K562 (cell line): ENCODE data around the gene CCDC85C. TPM values are rescaled to one million over a fixed set of nuclear protein-coding genes. Genes with fewer than 3 reads are reported as not detected.

Experiments
- E2F8 ChIP-seq: fragments of 450-650 bp; IDR thresholded peaks from 2 replicates; pipeline ENCODE4 v1.7.1; 2018; ENCODE audit warnings: mild to moderate bottlenecking, low read depth; ENCODE audit not compliant: partially characterized antibody
- ETS1 ChIP-seq: conservative IDR thresholded peaks from 2 replicates; pipeline ENCODE4 v1.6.1; 2011; ENCODE audit warnings: low read depth, mild to moderate bottlenecking, low read length; ENCODE audit not compliant: control insufficient read depth
- HES1 ChIP-seq: fragments of 450-650 bp; IDR thresholded peaks from 2 replicates; pipeline ENCODE4 v1.6.1; 2016; ENCODE audit warnings: low read depth, mild to moderate bottlenecking, moderate library complexity
- NCOA6 ChIP-seq: fragments of 450-650 bp; IDR thresholded peaks from 2 replicates; pipeline ENCODE4 v1.6.1; 2017; ENCODE audit warnings: mild to moderate bottlenecking
- PHB2 ChIP-seq: fragments of 450-650 bp; IDR thresholded peaks from 2 replicates; pipeline ENCODE4 v1.6.1; 2017; ENCODE audit warnings: low read depth
- PTBP1 ChIP-seq: fragments of 200-400 bp; formaldehyde crosslinking; IDR thresholded peaks from 2 replicates; pipeline ENCODE4 v1.6.1; 2017; ENCODE audit warnings: low read depth, low read length
- REST ChIP-seq, 2 experiments: fragments of 450-650 bp; formaldehyde crosslinking in 1 of 2; IDR thresholded peaks; 2 replicates each; pipeline versions ENCODE4 v1.4.0 to v1.6.1; 2014 to 2020; ENCODE audit warnings: mild to moderate bottlenecking in 2 of 2, borderline replicate concordance in 1 of 2, low read depth in 1 of 2
- SMC3 ChIP-seq: conservative IDR thresholded peaks from 2 replicates; pipeline ENCODE4 v1.6.1; 2011; ENCODE audit warnings: low read depth, low read length, improper control_type of control experiment; ENCODE audit not compliant: insufficient read depth
- SNAPC5 ChIP-seq: fragments of 250-450 bp; sonication (Bioruptor Pico); IDR thresholded peaks from 2 replicates; pipeline ENCODE4 v1.8.0; 2021; ENCODE audit warnings: moderate library complexity, mild to moderate bottlenecking, inconsistent platforms
- TBL1XR1 ChIP-seq, 2 experiments: IDR thresholded peaks; 2 replicates each; pipeline ENCODE4 v1.6.1; 2012; ENCODE audit warnings: improper control_type of control experiment in 2 of 2, low read length in 2 of 2, mild to moderate bottlenecking in 1 of 2
- ZNF655 ChIP-seq: fragments of 250-450 bp; sonication (Bioruptor Pico); IDR thresholded peaks from 2 replicates; pipeline ENCODE4 v1.5.0; 2021
- polyA plus RNA-seq, 8 experiments: library from polyadenylated mRNA; depleted of rRNA in 4 of 8; stranded (reverse) in 5 of 8; unstranded in 3 of 8; fragments of >200 nt; fragmentation: Nextera tagmentation in 2 of 8; fragmentation: Illumina TruSeq in 1 of 8; extraction: Ambion mirVana in 2 of 8; extraction: Trizol in 1 of 8; gene quantifications; 2 replicates each; pipeline versions ENCODE4 v1.2.1 to v1.2.3, GENCODE V29; 2011 to 2014; ENCODE audit warnings: inconsistent platforms in 1 of 8, missing spikeins in 1 of 8
- total RNA-seq, 7 experiments: library from RNA; depleted of rRNA in 6 of 7; stranded (reverse); fragments of >200 nt in 6 of 7; fragmentation: Illumina TruSeq in 2 of 7; extraction: Trizol in 2 of 7; gene quantifications; 2 replicates each; pipeline versions ENCODE4 v1.2.1 to v1.2.3, GENCODE V29; 2011 to 2021; ENCODE audit warnings: low replicate concordance in 1 of 7

The CCDC85C gene
- total and polyA plus RNA-seq, 9 of the 15 experiments (the other 6 are each of a cell fraction or from before 2014, with no cell fraction given), result 0.18 to 22.0 (median 6.3) TPM

- TF ChIP-seq E2F8 (no peak), NCOA6 (no peak), PTBP1 (no peak), PHB2 (no peak), REST (IDR thresholded peaks at IDR 0.05; ENCODE audit: borderline replicate concordance) (peak; percentile 25; the same call in 1 of the 2 replicates), REST (CRISPR knock-in tag; IDR thresholded peaks at IDR 0.05; ENCODE audit: low read depth) (no peak), ETS1 (no peak), SNAPC5 (CRISPR knock-in tag) (no peak), SMC3 (0 out of 2 replicates have a peak, but pooled peaks have one; percentile 12), HES1 (no peak), ZNF655 (CRISPR knock-in tag) (no peak), TBL1XR1 (IDR thresholded peaks at IDR 0.05; ENCODE audit: low read length in 2 of 2) (no peak)
Measured at GRCh38 chr14:99524804-99525698, 79.0 kb downstream of the CCDC85C start (continued).
